SU-DHL-6 (cell line): ENCODE measurements around the gene MGAT1.
A peak's percentile ranks its signal among the peaks of the same experiment; 100 is the strongest.
"Not testable (repeated sequence)": the region's sequence is repeated elsewhere in the genome, so short reads cannot be mapped to it uniquely, and the experiment has no call there.

Source experiments
- H2AFZ ChIP-seq: fragments of 200-600 bp; sonication (generic); 2 replicates; pipeline ENCODE4 v1.6.1; 2014; ENCODE audit warnings: low read depth, mild to moderate bottlenecking, moderate library complexity, mixed read lengths, antibody characterized with exemption, low read length; ENCODE audit not compliant: severe bottlenecking
- H3F3A ChIP-seq: fragments of 200-600 bp; shearing (Covaris generic); 2 replicates; pipeline ENCODE4 v1.6.0; 2016; ENCODE audit warnings: antibody characterized with exemption, mild to moderate bottlenecking; ENCODE audit not compliant: insufficient read depth
- H3K27ac ChIP-seq: fragments of 200-600 bp; sonication (generic); 2 replicates; pipeline ENCODE4 v1.5.1; 2016; ENCODE audit warnings: low read depth, mild to moderate bottlenecking, low read length, moderate library complexity, mixed read lengths
- H3K27me3 ChIP-seq: fragments of 200-600 bp; sonication (generic), shearing (Covaris generic); 2 replicates; pipeline ENCODE4 v1.6.0; 2014; ENCODE audit warnings: mild to moderate bottlenecking, low read length
- H3K36me3 ChIP-seq: fragments of 200-600 bp; sonication (generic); 2 replicates; pipeline ENCODE4 v1.6.1; 2014; ENCODE audit warnings: mild to moderate bottlenecking, low read length, mixed read lengths
- H3K4me2 ChIP-seq: fragments of 300-600, 200-600 bp; shearing (Covaris generic), sonication (generic); 2 replicates; pipeline ENCODE4 v1.6.0; 2014; ENCODE audit warnings: low read length, low read depth, mild to moderate bottlenecking; ENCODE audit not compliant: poor library complexity, severe bottlenecking
- H3K4me3 ChIP-seq: fragments of 200-600 bp; sonication (generic); 2 replicates; pipeline ENCODE4 v1.5.1; 2014; ENCODE audit warnings: antibody characterized with exemption, low read length, mild to moderate bottlenecking, mixed read lengths; ENCODE audit not compliant: insufficient read depth, poor library complexity, severe bottlenecking
- H3K79me2 ChIP-seq: fragments of 200-600 bp; sonication (generic); 2 replicates; pipeline ENCODE4 v1.6.1; 2014; ENCODE audit warnings: mild to moderate bottlenecking, low read length, moderate library complexity; ENCODE audit not compliant: insufficient read depth
- H3K9ac ChIP-seq: fragments of 200-600 bp; sonication (generic); 2 replicates; pipeline ENCODE4 v1.7.0; 2014; ENCODE audit warnings: mild to moderate bottlenecking, low read length
- H3K9me2 ChIP-seq: fragments of 200-600 bp; sonication (generic); replicated peaks from 2 replicates; pipeline ENCODE4 v1.6.1; 2014; ENCODE audit warnings: low read length; ENCODE audit not compliant: insufficient read depth
- H3K9me3 ChIP-seq: fragments of 200-600 bp; sonication (generic); 2 replicates; pipeline ENCODE4 v1.6.1; 2014; ENCODE audit warnings: low read length, mixed read lengths; ENCODE audit not compliant: insufficient read depth
- H4K20me1 ChIP-seq: fragments of 200-600 bp; sonication (generic); 2 replicates; pipeline ENCODE4 v1.6.1; 2014; ENCODE audit warnings: low read depth, mild to moderate bottlenecking, antibody characterized with exemption, low read length, moderate library complexity, mixed read lengths
- CTCF ChIP-seq: fragments of 200-600 bp; sonication (generic); IDR thresholded peaks from one replicate; pipeline ENCODE4 v1.5.1; 2017; ENCODE audit warnings: antibody characterized with exemption, mild to moderate bottlenecking, low read length, moderate library complexity; ENCODE audit not compliant: insufficient read depth, poor library complexity, severe bottlenecking
- EZH2phosphoT487 ChIP-seq: fragments of 200-600 bp; sonication (generic), shearing (Covaris generic); conservative IDR thresholded peaks from 2 replicates; pipeline ENCODE4 v1.6.1; 2018; ENCODE audit warnings: mild to moderate bottlenecking, antibody characterized with exemption, low read length, moderate library complexity, mixed read lengths

The MGAT1 gene

GRCh38 chr5:180831139-180832093 is 28.8 kb upstream of the MGAT1 start:
- peaks cover 31% of the 10 kb centered on the region for H3K79me2 ChIP-seq
- peak overlapping the region; percentile 77 for H3K4me3 ChIP-seq
- no peaks in the 10 kb centered on the region for H3K27me3 ChIP-seq
- peak overlapping the region; percentile 81 for H3K27ac ChIP-seq
- no peaks in the 10 kb centered on the region for H4K20me1 ChIP-seq
- H3K9ac ChIP-seq: peak overlapping the region; percentile 95
- H3K9me3 ChIP-seq: no peaks in the 10 kb centered on the region
- TF ChIP-seq CTCF (no peak), EZH2phosphoT487 (no peak)
- H3K36me3 ChIP-seq: peaks cover 12% of the 10 kb centered on the region
- H3K9me2 ChIP-seq: no peaks in the 10 kb centered on the region
- H2AFZ ChIP-seq: peak overlapping the region; percentile 61
- H3F3A ChIP-seq: peaks cover 10% of the 10 kb centered on the region
- peak overlapping the region; percentile 90 for H3K4me2 ChIP-seq

- H3K36me3 ChIP-seq: peaks cover 10% of the 10 kb centered on the region; the same call in 1 of the 2 replicates
- H3K27ac ChIP-seq: peak overlapping the region; percentile 81
- peak overlapping the region; percentile 95 for H3K9ac ChIP-seq
- peak overlapping the region; percentile 77 for H3K4me3 ChIP-seq
- no peaks in the 10 kb centered on the region for H3K9me2 ChIP-seq
- peaks cover 10% of the 10 kb centered on the region for H3F3A ChIP-seq
- peak overlapping the region; percentile 61 for H2AFZ ChIP-seq
- H3K4me2 ChIP-seq: peak overlapping the region; percentile 90
- TF ChIP-seq CTCF: no peak
- H3K27me3 ChIP-seq: no peaks in the 10 kb centered on the region
- peaks cover 31% of the 10 kb centered on the region for H3K79me2 ChIP-seq
- no peaks in the 10 kb centered on the region for H3K9me3 ChIP-seq
- no peaks in the 10 kb centered on the region for H4K20me1 ChIP-seq
Observed at GRCh38 chr5:180830253-180831138, 27.9 kb upstream of the MGAT1 start.

GRCh38 chr5:180829726-180830125 is 27.1 kb upstream of the MGAT1 start:
- H3K79me2 ChIP-seq: peaks cover 31% of the 10 kb centered on the region
- H3K4me2 ChIP-seq: peak overlapping the region; percentile 90
- no peaks in the 10 kb centered on the region for H3K27me3 ChIP-seq
- H3K9me3 ChIP-seq: no peaks in the 10 kb centered on the region
- peaks cover 10% of the 10 kb centered on the region for H3F3A ChIP-seq
- peak overlapping the region; percentile 95; the same call in 1 of the 2 replicates for H3K9ac ChIP-seq
- H2AFZ ChIP-seq: no peak overlapping the region
- H3K36me3 ChIP-seq: peaks cover 10% of the 10 kb centered on the region; the same call in 1 of the 2 replicates
- no peaks in the 10 kb centered on the region for H4K20me1 ChIP-seq
- H3K27ac ChIP-seq: no peak overlapping the region
- H3K4me3 ChIP-seq: peak overlapping the region; percentile 77
- TF ChIP-seq CTCF (no peak), EZH2phosphoT487 (no peak)
- H3K9me2 ChIP-seq: no peaks in the 10 kb centered on the region

- Histone ChIP-seq H3K79me2 (peaks cover 27% of the 10 kb centered on the region), H3K36me3 (peaks cover 10% of the 10 kb centered on the region; the same call in 1 of the 2 replicates)
- H2AFZ ChIP-seq, H3K9ac ChIP-seq, H3F3A ChIP-seq, H3K4me3 ChIP-seq, H3K27ac ChIP-seq, H3K27me3 ChIP-seq, H3K9me3 ChIP-seq, H3K9me2 ChIP-seq, H4K20me1 ChIP-seq, H3K4me2 ChIP-seq: not testable (repeated sequence)
Observed at GRCh38 chr5:180828756-180829531, 26.3 kb upstream of the MGAT1 start.

GRCh38 chr5:180827374-180827773 is 24.8 kb upstream of the MGAT1 start:
- H3K9ac ChIP-seq, H3K27ac ChIP-seq, H3K27me3 ChIP-seq, H3F3A ChIP-seq, H3K9me3 ChIP-seq, H2AFZ ChIP-seq, H3K4me2 ChIP-seq, H3K9me2 ChIP-seq, H3K4me3 ChIP-seq, H4K20me1 ChIP-seq: not testable (repeated sequence)
- Histone ChIP-seq H3K79me2 (peaks cover 20% of the 10 kb centered on the region), H3K36me3 (peaks cover 10% of the 10 kb centered on the region; the same call in 1 of the 2 replicates)
